Measurements from ENCODE around the gene SAMM50.

Gene SAMM50

GRCh38 chr22:43980996-43981395 is 25.8 kb downstream of the SAMM50 start:
- no peak for DNase-seq

GRCh38 chr22:43983808-43984207 is 28.6 kb downstream of the SAMM50 start:
- DNase-seq, result no peak

- DNase-seq, result no peak
Measured at GRCh38 chr22:43985532-43985931, 30.3 kb downstream of the SAMM50 start.

GRCh38 chr22:43988116-43988820 is 33.0 kb downstream of the SAMM50 start:
- DNase-seq, result no peak

- DNase-seq, result no peak
Measured at GRCh38 chr22:43988960-43989359, 33.7 kb downstream of the SAMM50 start.

- DNase-seq, result no peak
Measured at GRCh38 chr22:43990044-43990443, 34.8 kb downstream of the SAMM50 start.

- DNase-seq, result no peak
Measured at GRCh38 chr22:43991316-43992020, 36.2 kb downstream of the SAMM50 start.

- no peak for DNase-seq
Measured at GRCh38 chr22:43992331-43992821, 37.1 kb downstream of the SAMM50 start.

- peak; percentile 64 for DNase-seq
Measured at GRCh38 chr22:43993072-43993760, 38.0 kb downstream of the SAMM50 start.

- DNase-seq, result no peak
Measured at GRCh38 chr22:43994006-43994405, 38.8 kb downstream of the SAMM50 start.

GRCh38 chr22:43994416-43994815 is 39.2 kb downstream of the SAMM50 start:
- DNase-seq, result no peak

- no peak for DNase-seq
Measured at GRCh38 chr22:43995057-43995685, 39.9 kb downstream of the SAMM50 start.

- DNase-seq, result no peak
Measured at GRCh38 chr22:43995798-43996169, 40.5 kb downstream of the SAMM50 start.

GRCh38 chr22:43996170-43996980 is 41.1 kb downstream of the SAMM50 start:
- DNase-seq, result no peak

GRCh38 chr22:43996981-43997265 is 41.7 kb downstream of the SAMM50 start:
- DNase-seq, result no peak

- DNase-seq, result no peak
Measured at GRCh38 chr22:43998679-43999264, 43.5 kb downstream of the SAMM50 start.

- no peak for DNase-seq
Measured at GRCh38 chr22:43999378-43999777, 44.1 kb downstream of the SAMM50 start.

GRCh38 chr22:44000123-44000522 is 44.9 kb downstream of the SAMM50 start:
- DNase-seq, result no peak

- DNase-seq, result no peak
Measured at GRCh38 chr22:44001521-44001920, 46.3 kb downstream of the SAMM50 start.

- DNase-seq, result no peak
Measured at GRCh38 chr22:44002324-44002723, 47.1 kb downstream of the SAMM50 start.

GRCh38 chr22:44002997-44003396 is 47.8 kb downstream of the SAMM50 start:
- DNase-seq, result no peak

- DNase-seq, result no peak
Measured at GRCh38 chr22:44003405-44004103, 48.3 kb downstream of the SAMM50 start.

Measured in OCI-M1 (cell line).